HCT116 (cell line): Measurements from ENCODE around the gene GPR173. TPM values are rescaled to one million over a fixed set of nuclear protein-coding genes. Genes with fewer than 3 reads are reported as not detected.

ENCODE experiments used
- ATAC-seq: fragments of 200-7000 bp; cut with Tn5 transposase; 2 replicates; pipeline ENCODE4 v1.9.1; 2020; ENCODE audit warnings: mild to moderate bottlenecking, moderate library complexity
- BruUV-seq: library from RNA; stranded (reverse); fragments of 400-500 nt; replicated peaks from 2 replicates; lab custom pipeline; 2021; lab: Mats Ljungman, UMichigan
- CTCF ChIA-PET: fragments of 300-600 bp; sonication (Branson Sonifier 250); formaldehyde crosslinking; loops from one replicate; lab custom pipeline; 2021; ENCODE audit warnings: antibody characterized with exemption; lab: Charles Lee
- POLR2A ChIA-PET: fragments of 300-600, 350-600 bp; sonication (Branson Sonifier 250); formaldehyde crosslinking; loops from one replicate; lab custom pipeline; 2021; ENCODE audit warnings: antibody characterized with exemption; lab: Charles Lee
- RAD21 ChIA-PET, 2 experiments: fragments of 300-600 bp; sonication (Branson Sonifier 250); formaldehyde crosslinking; loops; one replicate each; lab custom pipeline; 2023; ENCODE audit warnings: low total read pairs in 2 of 2; ENCODE audit not compliant: uncharacterized antibody in 2 of 2, unreplicated experiment in 2 of 2, low non-redundant PET in 1 of 2; lab: Charles Lee
- DNase-seq: peaks from one replicate; pipeline ENCODE4 v3.0.0-alpha.2; 2010; ENCODE audit warnings: low read depth, low spot score
- H2AFZ ChIP-seq: fragments of 200-600 bp; shearing (Covaris generic), sonication (generic); 2 replicates; pipeline ENCODE4 v1.6.1; 2017; ENCODE audit warnings: low read depth, mixed run types, mixed read lengths, antibody characterized with exemption, low read length; ENCODE audit not compliant: poor library complexity, severe bottlenecking
- H3K27ac ChIP-seq: 2 replicates; pipeline ENCODE4 v1.5.1; 2012; ENCODE audit warnings: low read depth, low read length
- H3K27me3 ChIP-seq: fragments of 200-600 bp; sonication (generic); 2 replicates; pipeline ENCODE4 v1.6.1; 2016; ENCODE audit warnings: mixed run types, low read length, mixed read lengths; ENCODE audit not compliant: insufficient read depth
- H3K36me3 ChIP-seq, 2 experiments: fragments of 200-500 bp in 1 of 2; fragments of 200-600 bp in 1 of 2; sonication (Bioruptor generic) in 1 of 2; sonication (generic) in 1 of 2; 2 replicates each; pipeline versions ENCODE4 v1.5.1 to v1.6.1; 2014 to 2016; ENCODE audit warnings: low read length in 2 of 2, inconsistent platforms in 1 of 2, mixed read lengths in 1 of 2, mixed run types in 1 of 2; ENCODE audit not compliant: insufficient read depth in 2 of 2, control insufficient read depth in 1 of 2
- H3K4me1 ChIP-seq, 2 experiments: fragments of 200-600 bp in 1 of 2; sonication (generic) in 1 of 2; 2 replicates each; pipeline versions ENCODE4 v1.5.1 to v1.6.1; 2012 to 2017; ENCODE audit warnings: low read length in 2 of 2, inconsistent platforms in 1 of 2, mild to moderate bottlenecking in 1 of 2, mixed read lengths in 1 of 2, mixed run types in 1 of 2, moderate library complexity in 1 of 2; ENCODE audit not compliant: insufficient read depth in 2 of 2, control insufficient read depth in 1 of 2
- H3K4me2 ChIP-seq: fragments of 200-600 bp; sonication (generic); 2 replicates; pipeline ENCODE4 v1.6.1; 2017; ENCODE audit warnings: mixed run types, low read length, mixed read lengths
- H3K4me3 ChIP-seq, 2 experiments: fragments of 200-600 bp in 1 of 2; sonication (generic) in 1 of 2; replicated peaks in 1 of 2; 2 replicates each; pipeline ENCODE4 v1.5.1; 2011 to 2016; ENCODE audit warnings: low read length in 2 of 2, control low read depth in 1 of 2, low read depth in 1 of 2, mild to moderate bottlenecking in 1 of 2, mixed read lengths in 1 of 2, mixed run types in 1 of 2
- H3K79me2 ChIP-seq: fragments of 200-600 bp; sonication (generic); 2 replicates; pipeline ENCODE4 v1.6.1; 2017; ENCODE audit warnings: mild to moderate bottlenecking, mixed run types, low read length, moderate library complexity, mixed read lengths; ENCODE audit not compliant: insufficient read depth
- H3K9ac ChIP-seq: fragments of 200-600 bp; sonication (generic); 2 replicates; pipeline ENCODE4 v1.6.1; 2016; ENCODE audit warnings: low read length, mixed read lengths
- H3K9me2 ChIP-seq: fragments of 200-600 bp; sonication (generic), shearing (Covaris generic); 2 replicates; pipeline ENCODE4 v1.6.1; 2017; ENCODE audit warnings: mixed run types, mild to moderate bottlenecking, moderate library complexity; ENCODE audit not compliant: insufficient read depth
- H3K9me3 ChIP-seq, 2 experiments: fragments of 200-500 bp in 1 of 2; fragments of 200-600 bp in 1 of 2; sonication (Bioruptor generic) in 1 of 2; sonication (generic) in 1 of 2; 2 replicates each; pipeline ENCODE4 v1.6.1; 2014 to 2017; ENCODE audit warnings: low read length in 2 of 2, mixed read lengths in 2 of 2, inconsistent platforms in 1 of 2, low read depth in 1 of 2, mild to moderate bottlenecking in 1 of 2, mixed run types in 1 of 2, moderate library complexity in 1 of 2; ENCODE audit not compliant: control insufficient read depth in 1 of 2, insufficient read depth in 1 of 2
- H4K20me1 ChIP-seq: fragments of 200-600 bp; sonication (generic), shearing (Covaris generic); 2 replicates; pipeline ENCODE4 v1.6.1; 2017; ENCODE audit warnings: mixed run types, mild to moderate bottlenecking, moderate library complexity; ENCODE audit not compliant: insufficient read depth
- ATF3 ChIP-seq: IDR thresholded peaks from 2 replicates; pipeline ENCODE4 v1.6.1; 2012
- CTCF ChIP-seq, 3 experiments: fragments of 200-600 bp in 1 of 3; sonication (generic) in 1 of 3; IDR thresholded peaks in 2 of 3; conservative IDR thresholded peaks in 1 of 3; 2 replicates each; pipeline ENCODE4 v1.5.1; 2012 to 2017; ENCODE audit warnings: low read depth in 2 of 3, low read length in 2 of 3, antibody characterized with exemption in 1 of 3, borderline replicate concordance in 1 of 3, control low read depth in 1 of 3, mild to moderate bottlenecking in 1 of 3, mixed read lengths in 1 of 3, mixed run types in 1 of 3, moderate library complexity in 1 of 3; ENCODE audit not compliant: insufficient read depth in 1 of 3
- ELF1 ChIP-seq: IDR thresholded peaks from 2 replicates; pipeline ENCODE4 v1.6.1; 2012; ENCODE audit warnings: low read depth, borderline replicate concordance
- EZH2 ChIP-seq: fragments of 200-600 bp; sonication (generic); IDR thresholded peaks from 2 replicates; pipeline ENCODE4 v1.6.1; 2017; ENCODE audit warnings: antibody characterized with exemption, mixed run types
- POLR2AphosphoS5 ChIP-seq: IDR thresholded peaks from 2 replicates; pipeline ENCODE4 v1.6.1; 2011; ENCODE audit warnings: mild to moderate bottlenecking, low read depth, low read length, moderate library complexity
- REST ChIP-seq: IDR thresholded peaks from 2 replicates; pipeline ENCODE4 v1.6.1; 2012; ENCODE audit warnings: low read depth
- TCF7L2 ChIP-seq: IDR thresholded peaks from 2 replicates; pipeline ENCODE4 v1.7.0; 2011; ENCODE audit warnings: borderline replicate concordance, inconsistent platforms; ENCODE audit not compliant: insufficient read depth, insufficient read length; ENCODE audit errors: extremely low read depth
- ZBTB33 ChIP-seq: IDR thresholded peaks from 2 replicates; pipeline ENCODE4 v1.6.1; 2011; ENCODE audit warnings: mild to moderate bottlenecking, low read length, moderate library complexity; ENCODE audit not compliant: insufficient replicate concordance; ENCODE audit errors: extremely low read depth
- ZNF274 ChIP-seq: fragments of 200-500 bp; sonication (Bioruptor generic); IDR thresholded peaks from 2 replicates; pipeline ENCODE4 v1.6.1; 2014; ENCODE audit warnings: mild to moderate bottlenecking, low read depth, low read length, inconsistent platforms
- intact Hi-C: fragments of 100-400 bp; cut with micrococcal nuclease; formaldehyde crosslinking; loops from 2 replicates; pipeline ENCODE4 v1.10.0; 2022
- total RNA-seq: library from RNA; stranded (reverse); gene quantifications from one replicate; pipeline ENCODE4 v1.2.1, GENCODE V29; 2021; ENCODE audit not compliant: unreplicated experiment

GPR173 gene
- total RNA-seq, 1 experiment from 2014 or later, result 3.4 TPM

GRCh38 chrX:53126377-53126776 lies 77.8 kb downstream of the GPR173 start:
- no peaks in the 10 kb centered on the region for H3K27me3 ChIP-seq
- CTCF ChIA-PET, result no interaction called here
- intact Hi-C loops, result no loop called here
- H3K4me3 ChIP-seq, result no peak overlapping the region
- BruUV-seq, result no TSS peak
- H2AFZ ChIP-seq, result no peak overlapping the region
- no peaks in the 10 kb centered on the region for H3K79me2 ChIP-seq
- RAD21 ChIA-PET, result no interaction called here
- no peaks in the 10 kb centered on the region for H3K9me2 ChIP-seq
- no peak overlapping the region for H3K27ac ChIP-seq
- POLR2A ChIA-PET, result no interaction called here
- no peak for TF ChIP-seq TCF7L2
- DNase-seq (no peak), ATAC-seq (no peak)
- H4K20me1 ChIP-seq, result no peaks in the 10 kb centered on the region
- no peak overlapping the region for H3K9ac ChIP-seq
- H3K9me3 ChIP-seq, result no peaks in the 10 kb centered on the region
- no peaks in the 10 kb centered on the region for H3K36me3 ChIP-seq
- H3K4me1 ChIP-seq, result no peaks in the 10 kb centered on the region
- H3K4me2 ChIP-seq, result no peak overlapping the region

GRCh38 chrX:53128097-53128749 lies 79.6 kb downstream of the GPR173 start:
- CTCF ChIA-PET, result no interaction called here
- no peak overlapping the region for H3K4me3 ChIP-seq
- H3K4me2 ChIP-seq, result no peak overlapping the region
- no peak overlapping the region for H3K9ac ChIP-seq
- no peaks in the 10 kb centered on the region for H3K36me3 ChIP-seq
- H3K9me3 ChIP-seq, result no peaks in the 10 kb centered on the region
- H4K20me1 ChIP-seq, result no peaks in the 10 kb centered on the region
- RAD21 ChIA-PET, result no interaction called here
- no peaks in the 10 kb centered on the region for H3K9me2 ChIP-seq
- no peak for TF ChIP-seq CTCF (IDR thresholded peaks at IDR 0.05 in 2 of 3, conservative IDR thresholded peaks at IDR 0.05 in 1 of 3; ENCODE audit: borderline replicate concordance in 1 of 3, insufficient read depth in 1 of 3, low read depth in 2 of 3, low read length in 2 of 3)
- no peak for TF ChIP-seq ZBTB33
- no peak for TF ChIP-seq EZH2
- TF ChIP-seq TCF7L2, result no peak
- TF ChIP-seq POLR2AphosphoS5, result no peak
- no peak for TF ChIP-seq ZNF274
- no peak for TF ChIP-seq ATF3
- no peak for TF ChIP-seq REST
- TF ChIP-seq ELF1, result no peak
- no peaks in the 10 kb centered on the region for H3K27me3 ChIP-seq
- H3K4me1 ChIP-seq, result no peaks in the 10 kb centered on the region
- intact Hi-C loops, result no loop called here
- no peak for ATAC-seq
- no peaks in the 10 kb centered on the region for H3K79me2 ChIP-seq
- BruUV-seq, result no TSS peak
- no peak overlapping the region for H3K27ac ChIP-seq
- no peak for DNase-seq
- POLR2A ChIA-PET, result no interaction called here
- no peak overlapping the region for H2AFZ ChIP-seq
